GM13977 (cell line): Measurements from ENCODE around the gene INPP4B.

Experiments used
- DNase-seq: peaks from one replicate; pipeline ENCODE4 v3.0.0; 2012; ENCODE audit warnings: low spot score
- CTCF ChIP-seq: IDR thresholded peaks from 2 replicates; pipeline ENCODE4 v1.5.1; 2012; ENCODE audit warnings: mild to moderate bottlenecking, control low read depth; ENCODE audit not compliant: insufficient read depth; ENCODE audit errors: extremely low read depth, missing control alignments
- in situ Hi-C: fragments of 300-500 bp; cut with MboI; formaldehyde crosslinking; loops from one replicate; pipeline ENCODE4 v1.12.0; 2022; ENCODE audit warnings: low sequenced_read_pairs, low pct_unique_long_range_greater_than_20kb, mixed read lengths, inconsistent platforms; ENCODE audit not compliant: unreplicated experiment

INPP4B gene

GRCh38 chr4:142567620-142568451, 278.3 kb downstream of the INPP4B start:
- no peak for TF ChIP-seq CTCF
- in situ Hi-C loops = no loop called here

GRCh38 chr4:142567199-142567598, 278.9 kb downstream of the INPP4B start:
- no peak for DNase-seq
- TF ChIP-seq CTCF = no peak
- in situ Hi-C loops = no loop called here

More at GRCh38 chr4:142567620-142568451, 278.3 kb downstream of the INPP4B start:
- no peak for DNase-seq

- TF ChIP-seq CTCF = no peak
- in situ Hi-C loops = no loop called here
- no peak for DNase-seq
Observed at GRCh38 chr4:142566777-142567176, 279.3 kb downstream of the INPP4B start.

GRCh38 chr4:142566243-142566642, 279.9 kb downstream of the INPP4B start:
- no peak for DNase-seq
- in situ Hi-C loops = no loop called here
- TF ChIP-seq CTCF = no peak

- in situ Hi-C loops = no loop called here
- no peak for TF ChIP-seq CTCF
- no peak for DNase-seq
Observed at GRCh38 chr4:142565771-142566170, 280.3 kb downstream of the INPP4B start.

- no peak for TF ChIP-seq CTCF
- in situ Hi-C loops = no loop called here
Observed at GRCh38 chr4:142563682-142564291, 282.3 kb downstream of the INPP4B start.

More at GRCh38 chr4:142563682-142564291, 282.3 kb downstream of the INPP4B start:
- no peak for DNase-seq
